GM10248 (cell line): ENCODE data around the gene COX5A.
A peak's percentile ranks its signal among the peaks of the same experiment; 100 is the strongest.

Source experiments
- CTCF ChIA-PET: fragments of 300-600 bp; sonication (Branson Sonifier 250); formaldehyde crosslinking; extraction: SDS; loops from one replicate; lab custom pipeline; 2021; ENCODE audit warnings: antibody characterized with exemption; lab: Yijun Ruan, JAX
- POLR2A ChIA-PET: fragments of 350-650 bp; sonication (Branson Sonifier 250); formaldehyde crosslinking; extraction: SDS; loops from one replicate; lab custom pipeline; 2020; ENCODE audit warnings: antibody characterized with exemption; lab: Yijun Ruan, JAX
- DNase-seq: peaks from one replicate; pipeline ENCODE4 v3.0.0; 2012; ENCODE audit errors: extremely low spot score
- TF ChIP-seq, protein P1 (sequence below): IDR thresholded peaks from 2 replicates; pipeline ENCODE4 v1.5.1; 2012; ENCODE audit warnings: mild to moderate bottlenecking, low read depth; ENCODE audit errors: extremely low read depth, missing control alignments, control extremely low read depth

COX5A gene

GRCh38 chr15:74873756-74874424 lies 64.0 kb downstream of the COX5A start:
- no peak for DNase-seq
- CTCF ChIA-PET, result interaction anchor here (1.3 to 15.4 kb wide), 4 partner anchors 9 to 103 kb away, joined by 5 to 131 read pairs (median 8); no protein-coding TSS in a partner anchor
- TF ChIP-seq, protein P1, sequence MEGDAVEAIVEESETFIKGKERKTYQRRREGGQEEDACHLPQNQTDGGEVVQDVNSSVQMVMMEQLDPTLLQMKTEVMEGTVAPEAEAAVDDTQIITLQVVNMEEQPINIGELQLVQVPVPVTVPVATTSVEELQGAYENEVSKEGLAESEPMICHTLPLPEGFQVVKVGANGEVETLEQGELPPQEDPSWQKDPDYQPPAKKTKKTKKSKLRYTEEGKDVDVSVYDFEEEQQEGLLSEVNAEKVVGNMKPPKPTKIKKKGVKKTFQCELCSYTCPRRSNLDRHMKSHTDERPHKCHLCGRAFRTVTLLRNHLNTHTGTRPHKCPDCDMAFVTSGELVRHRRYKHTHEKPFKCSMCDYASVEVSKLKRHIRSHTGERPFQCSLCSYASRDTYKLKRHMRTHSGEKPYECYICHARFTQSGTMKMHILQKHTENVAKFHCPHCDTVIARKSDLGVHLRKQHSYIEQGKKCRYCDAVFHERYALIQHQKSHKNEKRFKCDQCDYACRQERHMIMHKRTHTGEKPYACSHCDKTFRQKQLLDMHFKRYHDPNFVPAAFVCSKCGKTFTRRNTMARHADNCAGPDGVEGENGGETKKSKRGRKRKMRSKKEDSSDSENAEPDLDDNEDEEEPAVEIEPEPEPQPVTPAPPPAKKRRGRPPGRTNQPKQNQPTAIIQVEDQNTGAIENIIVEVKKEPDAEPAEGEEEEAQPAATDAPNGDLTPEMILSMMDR, result no peak
- POLR2A ChIA-PET, result interaction anchor here (0.6 to 1.4 kb wide), 3 partner anchors 15 to 321 kb away, joined by 3 to 5 read pairs (median 4); no protein-coding TSS in a partner anchor

DNA sequence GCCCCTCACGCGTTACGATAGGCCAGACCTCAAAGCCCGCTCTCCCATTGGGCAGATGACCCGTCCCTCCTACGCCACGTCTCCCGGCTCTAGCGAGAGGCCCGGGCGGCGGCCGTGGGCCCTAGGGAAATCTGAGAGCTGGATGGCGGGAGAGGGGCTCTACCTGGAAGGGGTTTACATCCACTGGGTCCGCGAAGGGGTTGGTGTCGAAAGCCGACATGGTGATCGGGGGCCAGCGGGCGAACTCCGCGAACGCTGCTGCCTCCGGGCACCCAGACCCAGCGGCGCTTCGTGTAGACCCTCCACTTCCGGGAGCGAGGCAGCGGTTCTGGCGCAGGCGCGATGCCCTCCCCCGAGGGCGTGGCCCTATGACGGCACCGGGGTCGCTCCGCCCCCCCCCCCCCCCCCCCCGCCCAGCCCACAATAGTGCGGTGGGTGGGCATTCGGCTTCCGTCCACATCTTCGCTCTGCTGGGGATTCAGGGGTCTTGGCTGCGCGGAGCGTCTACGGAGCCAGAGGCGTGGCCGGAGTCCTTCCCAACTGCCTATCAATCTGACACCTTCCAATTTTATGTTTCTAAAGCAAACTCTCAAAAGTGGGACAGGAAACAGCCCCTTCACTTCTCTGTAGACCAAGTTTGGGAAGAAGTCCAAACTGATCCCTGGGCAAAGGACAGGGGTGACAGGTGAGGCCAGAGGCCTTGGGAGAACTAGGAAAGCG lies 64.7 kb downstream of the COX5A start, which contains the start of gene SCAMP2:
Gene SCAMP2 (minus strand): TSS at position 330 of the 720 bp plus-strand sequence. CDS start 110 bp downstream, at position 220.
- TF ChIP-seq, protein P1, result no peak

DNA sequence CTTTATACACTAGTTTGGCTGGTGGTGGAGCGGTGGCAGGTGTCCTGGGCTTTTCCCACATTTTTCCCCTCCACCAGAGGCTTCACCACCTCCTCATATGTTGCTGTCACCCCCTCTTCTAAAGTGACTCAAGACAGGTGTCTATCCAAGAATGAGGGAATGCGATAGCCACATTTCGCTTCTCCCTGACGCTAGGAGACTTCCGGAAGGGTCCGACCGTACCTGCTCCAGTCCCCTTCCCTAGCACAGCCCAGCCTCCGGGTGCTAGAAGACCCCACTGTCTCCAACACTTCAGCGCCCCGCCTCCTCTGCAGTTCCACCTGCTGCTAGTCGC lies 65.2 kb downstream of the COX5A start:
- POLR2A ChIA-PET, result no interaction called here
- CTCF ChIA-PET, result interaction anchor here (1.3 to 15.4 kb wide), 3 partner anchors 10 to 102 kb away, joined by 5 to 131 read pairs (median 10); no protein-coding TSS in a partner anchor
- TF ChIP-seq, protein P1, result no peak
- no peak for DNase-seq

More for the DNA sequence above, 64.7 kb downstream of the COX5A start, which contains the start of gene SCAMP2:
- CTCF ChIA-PET, result interaction anchor here (1.3 to 15.4 kb wide), 4 partner anchors 10 to 102 kb away, joined by 5 to 131 read pairs (median 8); no protein-coding TSS in a partner anchor
- POLR2A ChIA-PET, result interaction anchor here (1.4 kb wide), 1 partner anchor 16 kb away, joined by 4 read pairs; no protein-coding TSS in a partner anchor
- peak; percentile 96 for DNase-seq

DNA sequence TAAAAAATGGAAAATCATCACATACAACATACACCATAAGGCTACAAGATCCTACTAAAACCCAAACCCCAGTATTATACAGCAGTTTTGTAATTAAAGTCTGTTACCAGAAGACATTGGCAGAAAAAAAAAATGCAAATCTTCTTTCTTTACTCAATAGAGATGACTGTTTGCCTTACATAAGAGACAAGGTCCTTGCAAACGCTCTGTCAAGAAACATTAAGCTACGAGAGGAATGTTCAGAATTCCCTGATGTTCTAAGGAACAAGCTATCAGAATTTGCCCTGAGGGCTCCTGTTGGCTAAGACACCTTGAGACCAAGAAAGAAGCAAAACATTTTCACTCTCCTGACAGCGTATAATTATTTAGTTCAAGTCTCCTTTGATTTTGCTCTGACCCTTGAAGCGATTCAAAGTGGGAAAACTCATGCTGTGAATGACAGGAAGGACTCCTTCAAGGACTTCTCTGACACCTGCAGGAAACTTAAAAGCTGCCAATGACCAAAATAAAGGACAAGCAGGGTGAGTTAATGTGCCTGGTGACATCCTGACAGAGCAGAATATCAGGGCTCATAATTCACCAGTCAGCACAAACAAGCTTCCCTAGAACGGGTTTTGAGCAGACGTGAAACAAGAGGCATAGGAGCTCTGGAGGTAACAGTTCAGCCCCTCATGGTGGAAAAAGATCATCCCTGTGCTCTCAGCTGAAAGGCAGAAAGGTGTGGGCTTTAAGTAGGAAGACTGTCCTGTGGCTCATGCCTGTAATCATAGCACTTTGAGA lies 67.2 kb downstream of the COX5A start:
- TF ChIP-seq, protein P1, result no peak
- CTCF ChIA-PET, result interaction anchor here (0.9 to 6.4 kb wide), 15 partner anchors 13 to 331 kb away, joined by 3 to 80 read pairs (median 4); partner anchors contain the start of genes C15orf39 and ULK3
- DNase-seq, result no peak
- POLR2A ChIA-PET, result interaction anchor here (0.7 to 3.2 kb wide), 9 partner anchors 12 to 508 kb away, joined by 3 to 19 read pairs (median 5); partner anchors contain the start of genes MPI and ULK3
